HCT116 (cell line): ENCODE results near the gene ATF7IP. TPM values are rescaled to one million over a fixed set of nuclear protein-coding genes. Genes with fewer than 3 reads are reported as not detected.

Experiments used
- ATAC-seq: fragments of 200-7000 bp; cut with Tn5 transposase; 2 replicates; pipeline ENCODE4 v1.9.1; 2020; ENCODE audit warnings: mild to moderate bottlenecking, moderate library complexity
- BruUV-seq: library from RNA; stranded (reverse); fragments of 400-500 nt; replicated peaks from 2 replicates; lab custom pipeline; 2021; lab: Mats Ljungman, UMichigan
- CTCF ChIA-PET: fragments of 300-600 bp; sonication (Branson Sonifier 250); formaldehyde crosslinking; loops from one replicate; lab custom pipeline; 2021; ENCODE audit warnings: antibody characterized with exemption; lab: Charles Lee
- POLR2A ChIA-PET: fragments of 300-600, 350-600 bp; sonication (Branson Sonifier 250); formaldehyde crosslinking; loops from one replicate; lab custom pipeline; 2021; ENCODE audit warnings: antibody characterized with exemption; lab: Charles Lee
- RAD21 ChIA-PET, 2 experiments: fragments of 300-600 bp; sonication (Branson Sonifier 250); formaldehyde crosslinking; loops; one replicate each; lab custom pipeline; 2023; ENCODE audit warnings: low total read pairs in 2 of 2; ENCODE audit not compliant: uncharacterized antibody in 2 of 2, unreplicated experiment in 2 of 2, low non-redundant PET in 1 of 2; lab: Charles Lee
- DNase-seq: peaks from one replicate; pipeline ENCODE4 v3.0.0-alpha.2; 2010; ENCODE audit warnings: low read depth, low spot score
- H2AFZ ChIP-seq: fragments of 200-600 bp; shearing (Covaris generic), sonication (generic); 2 replicates; pipeline ENCODE4 v1.6.1; 2017; ENCODE audit warnings: low read depth, mixed run types, mixed read lengths, antibody characterized with exemption, low read length; ENCODE audit not compliant: poor library complexity, severe bottlenecking
- H3K27ac ChIP-seq: 2 replicates; pipeline ENCODE4 v1.5.1; 2012; ENCODE audit warnings: low read depth, low read length
- H3K27me3 ChIP-seq: fragments of 200-600 bp; sonication (generic); 2 replicates; pipeline ENCODE4 v1.6.1; 2016; ENCODE audit warnings: mixed run types, low read length, mixed read lengths; ENCODE audit not compliant: insufficient read depth
- H3K36me3 ChIP-seq, 2 experiments: fragments of 200-500 bp in 1 of 2; fragments of 200-600 bp in 1 of 2; sonication (Bioruptor generic) in 1 of 2; sonication (generic) in 1 of 2; 2 replicates each; pipeline versions ENCODE4 v1.5.1 to v1.6.1; 2014 to 2016; ENCODE audit warnings: low read length in 2 of 2, inconsistent platforms in 1 of 2, mixed read lengths in 1 of 2, mixed run types in 1 of 2; ENCODE audit not compliant: insufficient read depth in 2 of 2, control insufficient read depth in 1 of 2
- H3K4me1 ChIP-seq, 2 experiments: fragments of 200-600 bp in 1 of 2; sonication (generic) in 1 of 2; 2 replicates each; pipeline versions ENCODE4 v1.5.1 to v1.6.1; 2012 to 2017; ENCODE audit warnings: low read length in 2 of 2, inconsistent platforms in 1 of 2, mild to moderate bottlenecking in 1 of 2, mixed read lengths in 1 of 2, mixed run types in 1 of 2, moderate library complexity in 1 of 2; ENCODE audit not compliant: insufficient read depth in 2 of 2, control insufficient read depth in 1 of 2
- H3K4me2 ChIP-seq: fragments of 200-600 bp; sonication (generic); 2 replicates; pipeline ENCODE4 v1.6.1; 2017; ENCODE audit warnings: mixed run types, low read length, mixed read lengths
- H3K4me3 ChIP-seq, 2 experiments: fragments of 200-600 bp in 1 of 2; sonication (generic) in 1 of 2; replicated peaks in 1 of 2; 2 replicates each; pipeline ENCODE4 v1.5.1; 2011 to 2016; ENCODE audit warnings: low read length in 2 of 2, control low read depth in 1 of 2, low read depth in 1 of 2, mild to moderate bottlenecking in 1 of 2, mixed read lengths in 1 of 2, mixed run types in 1 of 2
- H3K79me2 ChIP-seq: fragments of 200-600 bp; sonication (generic); 2 replicates; pipeline ENCODE4 v1.6.1; 2017; ENCODE audit warnings: mild to moderate bottlenecking, mixed run types, low read length, moderate library complexity, mixed read lengths; ENCODE audit not compliant: insufficient read depth
- H3K9ac ChIP-seq: fragments of 200-600 bp; sonication (generic); 2 replicates; pipeline ENCODE4 v1.6.1; 2016; ENCODE audit warnings: low read length, mixed read lengths
- H3K9me2 ChIP-seq: fragments of 200-600 bp; sonication (generic), shearing (Covaris generic); 2 replicates; pipeline ENCODE4 v1.6.1; 2017; ENCODE audit warnings: mixed run types, mild to moderate bottlenecking, moderate library complexity; ENCODE audit not compliant: insufficient read depth
- H3K9me3 ChIP-seq, 2 experiments: fragments of 200-500 bp in 1 of 2; fragments of 200-600 bp in 1 of 2; sonication (Bioruptor generic) in 1 of 2; sonication (generic) in 1 of 2; 2 replicates each; pipeline ENCODE4 v1.6.1; 2014 to 2017; ENCODE audit warnings: low read length in 2 of 2, mixed read lengths in 2 of 2, inconsistent platforms in 1 of 2, low read depth in 1 of 2, mild to moderate bottlenecking in 1 of 2, mixed run types in 1 of 2, moderate library complexity in 1 of 2; ENCODE audit not compliant: control insufficient read depth in 1 of 2, insufficient read depth in 1 of 2
- H4K20me1 ChIP-seq: fragments of 200-600 bp; sonication (generic), shearing (Covaris generic); 2 replicates; pipeline ENCODE4 v1.6.1; 2017; ENCODE audit warnings: mixed run types, mild to moderate bottlenecking, moderate library complexity; ENCODE audit not compliant: insufficient read depth
- CBX3 ChIP-seq: IDR thresholded peaks from 2 replicates; pipeline ENCODE4 v1.6.1; 2012; ENCODE audit warnings: low read depth
- CTCF ChIP-seq, 3 experiments: fragments of 200-600 bp in 1 of 3; sonication (generic) in 1 of 3; IDR thresholded peaks in 2 of 3; conservative IDR thresholded peaks in 1 of 3; 2 replicates each; pipeline ENCODE4 v1.5.1; 2012 to 2017; ENCODE audit warnings: low read depth in 2 of 3, low read length in 2 of 3, antibody characterized with exemption in 1 of 3, borderline replicate concordance in 1 of 3, control low read depth in 1 of 3, mild to moderate bottlenecking in 1 of 3, mixed read lengths in 1 of 3, mixed run types in 1 of 3, moderate library complexity in 1 of 3; ENCODE audit not compliant: insufficient read depth in 1 of 3
- EGR1 ChIP-seq: IDR thresholded peaks from 2 replicates; pipeline ENCODE4 v1.6.1; 2012; ENCODE audit warnings: low read depth
- ELF1 ChIP-seq: IDR thresholded peaks from 2 replicates; pipeline ENCODE4 v1.6.1; 2012; ENCODE audit warnings: low read depth, borderline replicate concordance
- EZH2 ChIP-seq: fragments of 200-600 bp; sonication (generic); IDR thresholded peaks from 2 replicates; pipeline ENCODE4 v1.6.1; 2017; ENCODE audit warnings: antibody characterized with exemption, mixed run types
- FOSL1 ChIP-seq: IDR thresholded peaks from 2 replicates; pipeline ENCODE4 v1.6.1; 2012; ENCODE audit warnings: low read depth
- MAX ChIP-seq: IDR thresholded peaks from 2 replicates; pipeline ENCODE4 v1.6.1; 2012
- POLR2AphosphoS5 ChIP-seq: IDR thresholded peaks from 2 replicates; pipeline ENCODE4 v1.6.1; 2011; ENCODE audit warnings: mild to moderate bottlenecking, low read depth, low read length, moderate library complexity
- RAD21 ChIP-seq: IDR thresholded peaks from 2 replicates; pipeline ENCODE4 v1.6.1; 2012; ENCODE audit warnings: low read depth, mild to moderate bottlenecking
- SRF ChIP-seq: IDR thresholded peaks from 2 replicates; pipeline ENCODE4 v1.6.1; 2012; ENCODE audit warnings: low read depth
- TCF7L2 ChIP-seq: IDR thresholded peaks from 2 replicates; pipeline ENCODE4 v1.7.0; 2011; ENCODE audit warnings: borderline replicate concordance, inconsistent platforms; ENCODE audit not compliant: insufficient read depth, insufficient read length; ENCODE audit errors: extremely low read depth
- YY1 ChIP-seq: IDR thresholded peaks from 2 replicates; pipeline ENCODE4 v1.6.1; 2011; ENCODE audit warnings: low read length, low read depth, moderate library complexity, mild to moderate bottlenecking; ENCODE audit not compliant: insufficient replicate concordance; ENCODE audit errors: extremely low read depth
- ZBTB33 ChIP-seq: IDR thresholded peaks from 2 replicates; pipeline ENCODE4 v1.6.1; 2011; ENCODE audit warnings: mild to moderate bottlenecking, low read length, moderate library complexity; ENCODE audit not compliant: insufficient replicate concordance; ENCODE audit errors: extremely low read depth
- ZFX ChIP-seq: fragments of 450-650 bp; IDR thresholded peaks from 2 replicates; pipeline ENCODE4 v1.6.1; 2017
- ZNF274 ChIP-seq: fragments of 200-500 bp; sonication (Bioruptor generic); IDR thresholded peaks from 2 replicates; pipeline ENCODE4 v1.6.1; 2014; ENCODE audit warnings: mild to moderate bottlenecking, low read depth, low read length, inconsistent platforms
- intact Hi-C: fragments of 100-400 bp; cut with micrococcal nuclease; formaldehyde crosslinking; loops from 2 replicates; pipeline ENCODE4 v1.10.0; 2022
- total RNA-seq: library from RNA; stranded (reverse); gene quantifications from one replicate; pipeline ENCODE4 v1.2.1, GENCODE V29; 2021; ENCODE audit not compliant: unreplicated experiment

Gene ATF7IP
- total RNA-seq, 1 experiment from 2014 or later = 38.6 TPM

DNA sequence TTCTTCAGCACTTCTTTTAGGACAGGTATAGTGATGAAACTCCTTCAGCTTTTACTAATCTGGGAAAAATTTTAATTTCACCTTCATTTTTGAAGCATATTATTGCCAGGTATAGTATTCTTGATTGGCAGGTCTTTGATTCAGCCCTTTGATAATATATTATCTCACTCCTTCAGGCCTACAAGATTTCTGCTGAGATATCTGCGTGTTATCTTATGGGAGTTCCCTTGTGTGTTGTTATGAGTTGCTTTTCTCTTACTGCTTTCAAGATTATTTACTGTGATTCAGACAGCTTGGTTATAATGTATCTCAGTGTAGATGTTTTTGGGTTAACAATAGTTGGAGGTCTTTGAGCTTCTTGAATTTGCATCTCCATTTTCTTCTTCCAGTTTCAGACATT, 87.4 kb downstream of the ATF7IP start:
- Histone ChIP-seq H3K36me3 (peaks cover 5% of the 10 kb centered on the region in 2 experiments; a peak in 2 of 4 replicates), H3K9me3 (no peaks in the 10 kb centered on the region), H3K9ac (no peak overlapping the region), H3K4me2 (no peak overlapping the region), H3K27me3 (no peaks in the 10 kb centered on the region), H3K4me1 (no peaks in the 10 kb centered on the region), H3K4me3 (no peak overlapping the region), H3K9me2 (no peaks in the 10 kb centered on the region), H3K27ac (no peak overlapping the region), H2AFZ (no peak overlapping the region), H4K20me1 (no peaks in the 10 kb centered on the region), H3K79me2 (no peaks in the 10 kb centered on the region)
- ATAC-seq (no peak), DNase-seq (no peak)
- intact Hi-C loops = loop anchor here (5.0 kb wide), 1 partner anchor 266 kb away; no protein-coding TSS in a partner anchor
- POLR2A ChIA-PET = no interaction called here
- RAD21 ChIA-PET = no interaction called here
- CTCF ChIA-PET = interaction anchor here (1.4 to 5.2 kb wide), 2 partner anchors 61 to 214 kb away, joined by 4 to 51 read pairs; no protein-coding TSS in a partner anchor
- no peak for TF ChIP-seq CBX3
- no peak for TF ChIP-seq MAX
- TF ChIP-seq YY1 = no peak
- TF ChIP-seq FOSL1 = no peak
- TF ChIP-seq ZFX = no peak
- TF ChIP-seq EZH2 = no peak
- TF ChIP-seq CTCF (IDR thresholded peaks at IDR 0.05 in 2 of 3, conservative IDR thresholded peaks at IDR 0.05 in 1 of 3; ENCODE audit: borderline replicate concordance in 1 of 3, insufficient read depth in 1 of 3, low read depth in 2 of 3, low read length in 2 of 3) = no peak
- no peak for TF ChIP-seq RAD21
- no peak for TF ChIP-seq TCF7L2
- no peak for TF ChIP-seq EGR1
- no peak for TF ChIP-seq SRF
- TF ChIP-seq ZBTB33 = no peak
- TF ChIP-seq ELF1 = no peak
- TF ChIP-seq ZNF274 = no peak
- TF ChIP-seq POLR2AphosphoS5 = no peak
- BruUV-seq = no TSS peak
